DOHH2 (cell line): ENCODE measurements around the gene ATXN7L1.

Source experiments
- H3F3A ChIP-seq: fragments of 200-600 bp; sonication (generic), shearing (Covaris generic); 2 replicates; pipeline ENCODE4 v1.6.0; 2016; ENCODE audit warnings: antibody characterized with exemption, mild to moderate bottlenecking; ENCODE audit not compliant: control insufficient read depth, insufficient read depth
- H3K27ac ChIP-seq: fragments of 200-600 bp; sonication (generic); 2 replicates; pipeline ENCODE4 v1.5.1; 2014; ENCODE audit warnings: low read depth, mild to moderate bottlenecking, low read length, moderate library complexity
- H3K27me3 ChIP-seq: fragments of 200-600 bp; sonication (generic); 2 replicates; pipeline ENCODE4 v1.6.1; 2014; ENCODE audit warnings: mild to moderate bottlenecking, low read length, mixed read lengths; ENCODE audit not compliant: control insufficient read depth
- H3K36me3 ChIP-seq: fragments of 200-600 bp; sonication (generic); 2 replicates; pipeline ENCODE4 v1.6.1; 2014; ENCODE audit warnings: mild to moderate bottlenecking, low read length, moderate library complexity, mixed read lengths; ENCODE audit not compliant: control insufficient read depth
- H3K4me1 ChIP-seq: fragments of 200-600 bp; sonication (generic); 2 replicates; pipeline ENCODE4 v1.6.1; 2014; ENCODE audit warnings: mild to moderate bottlenecking, low read length, mixed read lengths; ENCODE audit not compliant: control insufficient read depth
- H3K4me2 ChIP-seq: fragments of 200-600 bp; sonication (generic); 2 replicates; pipeline ENCODE4 v1.6.0; 2014; ENCODE audit warnings: mild to moderate bottlenecking, low read length, moderate library complexity
- H3K4me3 ChIP-seq: fragments of 200-600 bp; sonication (generic); 2 replicates; pipeline ENCODE4 v1.5.1; 2014; ENCODE audit warnings: mild to moderate bottlenecking, low read length, mixed read lengths
- H3K79me2 ChIP-seq: fragments of 200-600 bp; sonication (generic); 2 replicates; pipeline ENCODE4 v1.6.1; 2014; ENCODE audit warnings: mild to moderate bottlenecking, low read length, mixed read lengths; ENCODE audit not compliant: control insufficient read depth
- H3K9me2 ChIP-seq: fragments of 200-600 bp; sonication (generic); replicated peaks from 2 replicates; pipeline ENCODE4 v1.6.1; 2014; ENCODE audit warnings: mild to moderate bottlenecking, low read length, mixed read lengths; ENCODE audit not compliant: control insufficient read depth
- H3K9me3 ChIP-seq: fragments of 200-600 bp; sonication (generic); 2 replicates; pipeline ENCODE4 v1.6.1; 2014; ENCODE audit warnings: antibody characterized with exemption, low read length, mixed read lengths; ENCODE audit not compliant: control insufficient read depth, insufficient read depth
- H4K20me1 ChIP-seq: fragments of 200-600 bp; sonication (generic); 2 replicates; pipeline ENCODE4 v1.6.0; 2014; ENCODE audit warnings: low read depth, mild to moderate bottlenecking, antibody characterized with exemption, low read length, moderate library complexity; ENCODE audit not compliant: control insufficient read depth, insufficient read depth
- EZH2phosphoT487 ChIP-seq: fragments of 200-600 bp; sonication (generic); IDR thresholded peaks from 2 replicates; pipeline ENCODE4 v1.6.1; 2017; ENCODE audit warnings: borderline replicate concordance, mild to moderate bottlenecking, antibody characterized with exemption, low read length, moderate library complexity, mixed read lengths
- TF ChIP-seq, protein P1 (sequence below): fragments of 200-600 bp; sonication (generic); IDR thresholded peaks from one replicate; pipeline ENCODE4 v1.5.1; 2014; ENCODE audit warnings: antibody characterized with exemption, mild to moderate bottlenecking, low read depth, low read length; ENCODE audit not compliant: poor library complexity, severe bottlenecking

Gene ATXN7L1

DNA sequence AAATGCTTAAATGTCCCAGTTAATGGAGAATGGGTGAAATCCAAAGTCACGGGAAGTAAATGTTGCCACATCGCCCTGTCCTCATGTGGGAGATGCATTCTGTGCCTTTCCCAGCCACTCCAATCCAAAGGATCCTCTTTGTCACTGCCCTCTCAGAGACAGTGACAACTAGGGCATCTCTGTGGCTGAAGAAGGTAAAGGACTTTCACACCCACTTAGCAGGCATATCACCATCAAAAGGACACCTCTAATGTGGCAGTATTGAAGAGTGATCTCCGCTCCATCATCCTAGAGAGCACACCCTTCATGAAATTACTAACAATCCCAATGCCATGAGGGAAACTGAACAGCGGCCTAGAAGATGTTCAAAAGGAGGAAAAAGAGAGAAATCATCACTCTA lies 13.6 kb downstream of the ATXN7L1 start:
- Histone ChIP-seq H3K36me3 (no peaks in the 10 kb centered on the region), H3K4me2 (no peak overlapping the region), H4K20me1 (no peaks in the 10 kb centered on the region), H3K27me3 (no peaks in the 10 kb centered on the region), H3K9me2 (no peaks in the 10 kb centered on the region), H3K9me3 (no peaks in the 10 kb centered on the region), H3K4me1 (no peaks in the 10 kb centered on the region), H3K27ac (no peak overlapping the region), H3K4me3 (no peak overlapping the region), H3F3A (no peaks in the 10 kb centered on the region), H3K79me2 (no peaks in the 10 kb centered on the region)
- no peak for TF ChIP-seq EZH2phosphoT487
- TF ChIP-seq, protein P1, sequence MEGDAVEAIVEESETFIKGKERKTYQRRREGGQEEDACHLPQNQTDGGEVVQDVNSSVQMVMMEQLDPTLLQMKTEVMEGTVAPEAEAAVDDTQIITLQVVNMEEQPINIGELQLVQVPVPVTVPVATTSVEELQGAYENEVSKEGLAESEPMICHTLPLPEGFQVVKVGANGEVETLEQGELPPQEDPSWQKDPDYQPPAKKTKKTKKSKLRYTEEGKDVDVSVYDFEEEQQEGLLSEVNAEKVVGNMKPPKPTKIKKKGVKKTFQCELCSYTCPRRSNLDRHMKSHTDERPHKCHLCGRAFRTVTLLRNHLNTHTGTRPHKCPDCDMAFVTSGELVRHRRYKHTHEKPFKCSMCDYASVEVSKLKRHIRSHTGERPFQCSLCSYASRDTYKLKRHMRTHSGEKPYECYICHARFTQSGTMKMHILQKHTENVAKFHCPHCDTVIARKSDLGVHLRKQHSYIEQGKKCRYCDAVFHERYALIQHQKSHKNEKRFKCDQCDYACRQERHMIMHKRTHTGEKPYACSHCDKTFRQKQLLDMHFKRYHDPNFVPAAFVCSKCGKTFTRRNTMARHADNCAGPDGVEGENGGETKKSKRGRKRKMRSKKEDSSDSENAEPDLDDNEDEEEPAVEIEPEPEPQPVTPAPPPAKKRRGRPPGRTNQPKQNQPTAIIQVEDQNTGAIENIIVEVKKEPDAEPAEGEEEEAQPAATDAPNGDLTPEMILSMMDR = no peak

DNA sequence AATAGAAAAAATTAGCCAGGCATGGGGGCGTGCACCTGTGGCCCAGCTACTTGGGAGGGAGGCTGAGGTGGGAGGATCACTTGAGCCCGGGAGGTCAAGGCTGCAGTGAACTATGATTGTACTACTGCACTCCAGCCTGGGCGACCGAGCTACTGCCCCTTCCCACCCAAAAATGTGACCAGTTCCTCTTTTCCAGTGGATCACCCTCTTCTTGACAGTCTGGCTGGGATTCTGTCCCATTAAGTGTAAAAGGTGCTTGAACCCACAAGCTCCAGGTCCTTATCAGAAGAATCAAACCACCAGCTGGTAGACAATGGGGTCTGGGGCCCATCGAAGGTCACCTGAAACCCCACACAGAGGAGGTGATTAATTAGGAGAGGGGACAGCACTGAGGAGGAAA lies 14.1 kb downstream of the ATXN7L1 start:
- Histone ChIP-seq H3K4me3 (no peak overlapping the region), H3K36me3 (no peaks in the 10 kb centered on the region), H3K27me3 (no peaks in the 10 kb centered on the region), H3F3A (no peaks in the 10 kb centered on the region), H3K79me2 (no peaks in the 10 kb centered on the region), H3K9me3 (no peaks in the 10 kb centered on the region), H3K4me1 (no peaks in the 10 kb centered on the region), H3K27ac (no peak overlapping the region), H3K9me2 (no peaks in the 10 kb centered on the region), H3K4me2 (no peak overlapping the region), H4K20me1 (no peaks in the 10 kb centered on the region)
- no peak for TF ChIP-seq EZH2phosphoT487

DNA sequence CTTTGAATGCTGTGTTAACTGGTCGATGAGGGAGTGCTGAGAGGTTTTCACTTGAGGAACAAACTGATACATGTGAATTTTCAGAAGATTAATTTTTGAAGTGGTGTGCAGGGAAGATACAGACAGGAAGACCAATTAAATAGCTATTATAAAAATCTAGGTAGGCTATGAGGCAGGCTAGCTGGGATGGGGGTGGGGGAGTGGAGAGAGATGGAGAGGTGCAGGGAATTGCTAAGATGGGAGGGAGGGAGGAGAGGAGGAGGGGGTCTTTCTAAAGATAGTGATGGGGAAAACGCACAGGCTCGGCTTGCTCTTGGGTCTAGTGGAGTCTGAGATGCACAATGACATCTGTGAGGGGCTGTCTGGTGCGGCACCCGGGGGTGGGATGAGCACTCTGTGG lies 15.2 kb downstream of the ATXN7L1 start:
- no peaks in the 10 kb centered on the region for H3K36me3 ChIP-seq
- H3K9me3 ChIP-seq = no peaks in the 10 kb centered on the region
- no peaks in the 10 kb centered on the region for H3F3A ChIP-seq
- H3K27me3 ChIP-seq = no peaks in the 10 kb centered on the region
- no peak overlapping the region for H3K4me2 ChIP-seq
- TF ChIP-seq, protein P1 = no peak
- no peak for TF ChIP-seq EZH2phosphoT487
- H3K79me2 ChIP-seq = no peaks in the 10 kb centered on the region
- H3K4me1 ChIP-seq = no peaks in the 10 kb centered on the region
- H4K20me1 ChIP-seq = no peaks in the 10 kb centered on the region
- H3K27ac ChIP-seq = no peak overlapping the region
- H3K9me2 ChIP-seq = no peaks in the 10 kb centered on the region
- H3K4me3 ChIP-seq = no peak overlapping the region

DNA sequence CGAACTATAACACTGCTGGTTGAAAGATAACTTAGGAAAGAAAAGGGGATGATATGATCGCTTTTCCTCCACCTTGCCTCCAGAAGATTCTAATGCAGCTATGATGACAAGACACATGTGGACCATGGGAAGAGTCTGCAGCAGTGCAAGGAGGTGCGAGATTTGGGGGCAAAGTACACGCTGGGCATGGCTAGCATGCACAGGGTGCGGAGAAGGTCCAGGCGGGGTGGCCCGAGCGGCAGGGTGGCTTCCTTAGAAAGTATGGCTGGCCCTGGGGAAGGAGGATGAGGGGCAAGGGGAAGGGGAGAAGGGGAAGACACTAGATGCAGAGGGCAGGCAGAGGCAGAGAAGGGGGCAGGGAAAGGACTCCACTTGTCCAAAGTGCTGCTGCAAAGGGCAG lies 15.6 kb downstream of the ATXN7L1 start:
- Histone ChIP-seq H3F3A (no peaks in the 10 kb centered on the region), H3K9me2 (no peaks in the 10 kb centered on the region), H3K36me3 (no peaks in the 10 kb centered on the region), H3K9me3 (no peaks in the 10 kb centered on the region), H3K27ac (no peak overlapping the region), H3K27me3 (no peaks in the 10 kb centered on the region), H3K4me2 (no peak overlapping the region), H3K4me1 (no peaks in the 10 kb centered on the region), H3K79me2 (no peaks in the 10 kb centered on the region), H4K20me1 (no peaks in the 10 kb centered on the region), H3K4me3 (no peak overlapping the region)
- TF ChIP-seq, protein P1 = no peak
- no peak for TF ChIP-seq EZH2phosphoT487
